ENCODE data around the gene SMARCD1.
A peak's percentile ranks its signal among the peaks of the same experiment; 100 is the strongest.

SMARCD1 gene

DNA sequence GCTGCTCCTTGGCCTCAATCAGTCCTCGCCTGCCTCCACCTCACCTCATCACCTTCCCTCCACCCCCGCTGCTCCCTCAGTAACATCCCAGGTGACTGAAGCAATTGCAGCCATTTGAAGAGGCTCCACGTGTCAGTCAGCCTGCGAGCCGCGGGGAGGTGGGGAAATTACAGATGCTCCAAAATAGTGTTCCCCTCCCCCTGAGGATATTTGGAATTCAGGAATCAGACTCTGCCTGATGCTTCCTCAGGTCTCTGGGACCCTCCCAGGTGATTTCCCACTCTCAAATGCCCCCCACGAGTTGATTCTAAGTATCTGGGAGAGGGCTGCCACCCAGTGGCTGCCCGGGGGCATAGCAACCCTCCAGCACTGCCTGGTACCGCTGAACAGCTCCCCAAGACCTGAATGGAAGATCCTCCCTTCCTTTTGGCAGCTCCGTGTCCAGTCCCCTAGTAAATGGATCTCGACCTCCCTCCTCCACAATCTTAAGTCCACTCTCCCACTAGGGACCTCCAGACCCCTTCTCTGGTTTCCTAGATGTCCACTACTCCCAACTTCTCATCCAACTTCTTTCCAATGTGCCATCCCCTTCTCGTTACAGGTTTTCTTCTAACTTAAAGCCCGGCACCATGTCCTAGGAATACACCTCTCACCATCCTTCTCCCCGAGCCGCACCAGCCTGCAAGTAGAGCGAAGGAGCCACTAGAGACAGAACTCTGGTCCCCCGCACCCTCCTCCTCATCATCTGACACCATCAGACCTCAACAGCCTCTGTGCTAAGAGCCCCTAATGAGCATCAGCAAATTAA lies 29.1 kb upstream of the SMARCD1 start:
- H3K4me3 ChIP-seq (ENCODE audit: severe bottlenecking), result no peak overlapping the region
- H3K9me3 ChIP-seq (ENCODE audit: severe bottlenecking), result no peaks in the 10 kb centered on the region
- H3K27ac ChIP-seq (ENCODE audit: poor library complexity, severe bottlenecking), result no peak overlapping the region
- peak; percentile 58 for ATAC-seq (ENCODE audit: low read depth)
- peak; percentile 55 for DNase-seq (ENCODE audit: low spot score)
- no peaks in the 10 kb centered on the region for H3K27me3 ChIP-seq (ENCODE audit: insufficient read depth, poor library complexity, severe bottlenecking)
- peak; percentile 95 for TF ChIP-seq CTCF (IDR thresholded peaks at IDR 0.05; ENCODE audit: poor library complexity, severe bottlenecking)
- H3K4me1 ChIP-seq (ENCODE audit: insufficient read depth, poor library complexity, severe bottlenecking), result peaks cover 6% of the 10 kb centered on the region
- no peaks in the 10 kb centered on the region for H3K36me3 ChIP-seq (ENCODE audit: low read depth)

DNA sequence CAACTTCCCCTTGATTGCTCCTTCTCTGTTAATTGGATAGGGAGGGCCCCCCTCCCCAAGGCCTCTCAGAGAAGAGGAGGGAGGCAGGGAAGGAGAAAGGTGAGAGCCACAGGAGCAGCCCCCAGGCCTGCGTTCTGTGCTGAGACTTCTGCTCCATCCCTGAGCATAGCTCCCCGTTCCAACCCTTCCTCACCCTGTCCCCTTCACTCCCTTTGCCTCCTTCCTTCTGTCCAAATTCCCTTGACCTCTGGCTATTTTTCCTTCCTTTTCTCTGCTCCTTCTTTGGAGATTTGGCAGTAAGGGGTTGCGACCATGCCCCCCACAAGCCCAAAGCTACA lies 28.5 kb upstream of the SMARCD1 start:
- DNase-seq (ENCODE audit: low spot score) (no peak), ATAC-seq (ENCODE audit: low read depth) (no peak)
- no peak overlapping the region for H3K27ac ChIP-seq (ENCODE audit: poor library complexity, severe bottlenecking)
- H3K36me3 ChIP-seq (ENCODE audit: low read depth), result no peaks in the 10 kb centered on the region
- H3K9me3 ChIP-seq (ENCODE audit: severe bottlenecking), result no peaks in the 10 kb centered on the region
- H3K4me1 ChIP-seq (ENCODE audit: insufficient read depth, poor library complexity, severe bottlenecking), result peaks cover 6% of the 10 kb centered on the region
- TF ChIP-seq CTCF (IDR thresholded peaks at IDR 0.05; ENCODE audit: poor library complexity, severe bottlenecking), result no peak
- peak overlapping the region; percentile 47 for H3K4me3 ChIP-seq (ENCODE audit: severe bottlenecking)
- no peaks in the 10 kb centered on the region for H3K27me3 ChIP-seq (ENCODE audit: insufficient read depth, poor library complexity, severe bottlenecking)

- no peaks in the 10 kb centered on the region for H3K27me3 ChIP-seq (ENCODE audit: insufficient read depth, poor library complexity, severe bottlenecking)
- no peak within 1 kb of the TSS for H3K27ac ChIP-seq (ENCODE audit: poor library complexity, severe bottlenecking)
- H3K4me1 ChIP-seq (ENCODE audit: insufficient read depth, poor library complexity, severe bottlenecking), result peaks cover 6% of the 10 kb centered on the region
- peak within 1 kb of the TSS; percentile 47 for H3K4me3 ChIP-seq (ENCODE audit: severe bottlenecking)
- ATAC-seq (ENCODE audit: low read depth) (peak; percentile 66), DNase-seq (ENCODE audit: low spot score) (peak; percentile 75)
- no peak for TF ChIP-seq CTCF (IDR thresholded peaks at IDR 0.05; ENCODE audit: poor library complexity, severe bottlenecking)
- no peaks in the 10 kb centered on the region for H3K36me3 ChIP-seq (ENCODE audit: low read depth)
- H3K9me3 ChIP-seq (ENCODE audit: severe bottlenecking), result no peaks in the 10 kb centered on the region
Observed at GRCh38 chr12:50057000-50057841, 27.9 kb upstream of the SMARCD1 start, which contains the start of gene ASIC1. Gene ASIC1 (plus strand): TSS chr12:50057596. CDS start chr12:50058767, 1,171 bp downstream.

GRCh38 chr12:50057896-50058670 lies 27.1 kb upstream of the SMARCD1 start:
- no peak for ATAC-seq (ENCODE audit: low read depth)
- H3K27ac ChIP-seq (ENCODE audit: poor library complexity, severe bottlenecking), result no peak overlapping the region
- no peak for TF ChIP-seq CTCF (IDR thresholded peaks at IDR 0.05; ENCODE audit: poor library complexity, severe bottlenecking)
- H3K36me3 ChIP-seq (ENCODE audit: low read depth), result no peaks in the 10 kb centered on the region
- no peaks in the 10 kb centered on the region for H3K9me3 ChIP-seq (ENCODE audit: severe bottlenecking)
- peak; percentile 40 for DNase-seq (ENCODE audit: low spot score)
- peak overlapping the region; percentile 47 for H3K4me3 ChIP-seq (ENCODE audit: severe bottlenecking)
- peaks cover 10% of the 10 kb centered on the region for H3K4me1 ChIP-seq (ENCODE audit: insufficient read depth, poor library complexity, severe bottlenecking)
- no peaks in the 10 kb centered on the region for H3K27me3 ChIP-seq (ENCODE audit: insufficient read depth, poor library complexity, severe bottlenecking)
